Measurements from ENCODE around the gene VAV2. TPM values are rescaled to one million over a fixed set of nuclear protein-coding genes. Genes with fewer than 3 reads are reported as not detected.

VAV2 gene
- total RNA-seq, 1 experiment from 2014 or later = 25.0 TPM

DNA sequence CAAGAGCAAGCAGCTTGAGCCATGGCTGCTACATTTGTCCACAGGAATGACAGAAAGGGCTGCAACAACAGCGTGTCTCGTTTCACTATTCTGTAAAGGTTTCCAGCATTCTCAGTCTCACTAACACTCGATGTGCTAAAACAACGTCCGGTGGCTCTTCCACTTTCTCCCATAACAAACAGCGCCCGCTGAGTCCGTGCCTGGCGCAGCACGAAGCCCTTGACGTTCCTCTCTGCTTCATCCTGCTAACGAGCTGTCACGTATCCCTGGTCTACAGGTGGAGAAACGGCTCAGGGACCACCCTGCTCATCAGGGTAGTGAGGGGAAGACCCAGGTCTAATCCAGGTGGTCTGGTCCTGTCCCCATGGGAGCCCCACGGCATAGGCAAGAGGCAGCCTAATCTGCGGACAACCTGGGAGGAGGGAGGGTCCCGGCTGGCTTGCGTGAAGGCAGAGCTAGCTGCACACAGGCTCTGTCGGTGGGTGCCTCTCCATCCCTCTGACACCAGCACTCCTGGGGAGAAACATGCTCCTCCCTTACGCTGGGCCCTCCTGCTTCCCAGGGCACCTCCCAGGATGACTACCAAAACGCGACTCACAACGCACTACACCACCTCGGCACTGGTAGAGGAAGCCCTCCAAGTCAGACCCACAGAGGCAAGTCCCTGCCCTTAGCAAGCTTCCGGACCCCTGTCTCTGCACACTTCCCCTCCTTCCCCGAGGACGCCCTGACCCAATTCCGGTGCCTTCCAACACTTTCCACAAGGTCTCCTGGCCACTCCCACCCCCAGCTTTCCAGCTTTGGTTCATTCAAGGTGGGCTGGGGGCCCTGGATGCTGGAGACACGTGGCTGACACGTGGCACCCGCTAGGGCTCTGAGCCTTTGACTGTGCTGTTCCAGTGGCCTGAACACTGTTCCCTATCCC is 43.3 kb downstream of the VAV2 start:
- Histone ChIP-seq H3K36me3 (peaks cover 57% of the 10 kb centered on the region), H3K27ac (no peak overlapping the region), H3K27me3 (replicated peaks) (no peaks in the 10 kb centered on the region), H3K4me3 (no peak overlapping the region), H3K9me3 (replicated peaks) (no peaks in the 10 kb centered on the region), H3K4me1 (replicated peaks) (peaks cover 18% of the 10 kb centered on the region)
- DNase-seq (ENCODE audit: low read depth in 1 of 2, low spot score in 2 of 2) = no peak

DNA sequence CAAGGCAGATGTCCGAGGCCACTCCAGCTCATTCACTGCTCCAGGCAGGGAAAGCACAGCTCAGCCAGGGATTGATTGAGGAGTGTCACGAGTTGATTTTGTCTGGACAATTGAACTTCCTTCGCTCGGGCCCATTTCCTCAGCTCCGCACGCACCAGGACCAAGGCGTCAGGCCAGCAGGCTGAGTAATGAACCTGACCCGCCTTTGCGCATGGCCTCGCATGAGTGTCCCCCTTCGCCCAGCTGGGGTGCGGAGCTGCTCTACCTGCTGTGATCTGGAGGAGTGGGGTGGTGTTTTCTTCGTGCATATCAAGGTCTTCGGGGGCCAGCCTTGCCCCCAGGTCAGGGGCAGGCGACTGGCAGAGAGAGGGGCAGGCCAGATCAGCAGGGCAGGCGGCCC is 44.0 kb downstream of the VAV2 start:
- H3K4me3 ChIP-seq = no peak overlapping the region
- H3K9me3 ChIP-seq (replicated peaks) = no peaks in the 10 kb centered on the region
- no peak overlapping the region for H3K27ac ChIP-seq
- no peaks in the 10 kb centered on the region for H3K27me3 ChIP-seq (replicated peaks)
- peaks cover 57% of the 10 kb centered on the region for H3K36me3 ChIP-seq
- H3K4me1 ChIP-seq (replicated peaks) = peaks cover 18% of the 10 kb centered on the region
- no peak for DNase-seq (ENCODE audit: low read depth in 1 of 2, low spot score in 2 of 2)

DNA sequence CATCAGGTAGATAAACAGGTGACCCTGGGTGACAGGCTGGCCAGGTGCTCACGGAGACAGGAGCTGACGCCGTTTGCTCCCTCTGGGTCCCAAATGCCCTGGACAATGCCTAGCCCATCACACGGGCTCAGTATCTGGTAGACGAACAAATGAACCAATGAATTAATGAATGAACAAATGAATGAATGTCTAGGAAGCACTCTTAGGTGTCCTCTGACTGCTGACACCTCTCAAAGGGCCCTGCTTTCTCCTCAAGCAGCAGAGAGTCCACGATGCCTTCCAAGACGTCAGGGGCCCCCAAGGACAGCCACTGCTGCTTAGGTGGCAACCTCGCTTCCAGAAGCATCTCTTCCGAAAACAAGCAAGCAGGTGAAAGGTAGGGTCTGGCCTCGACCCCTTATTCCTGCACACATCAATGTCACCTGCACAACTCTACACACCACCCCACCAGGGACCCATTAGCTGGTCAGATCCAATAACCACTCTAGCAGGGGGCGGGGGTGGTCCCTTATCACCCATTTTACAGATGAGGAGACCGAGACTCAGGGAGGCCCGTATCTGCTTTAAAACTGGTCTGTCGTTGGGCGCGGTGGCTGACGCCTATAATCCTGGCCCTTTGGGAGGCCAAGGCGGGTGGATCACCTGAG is 45.2 kb downstream of the VAV2 start:
- Histone ChIP-seq H3K4me3 (no peak overlapping the region), H3K27me3 (replicated peaks) (no peaks in the 10 kb centered on the region), H3K4me1 (replicated peaks) (peaks cover 18% of the 10 kb centered on the region), H3K9me3 (replicated peaks) (no peaks in the 10 kb centered on the region), H3K36me3 (peaks cover 64% of the 10 kb centered on the region), H3K27ac (no peak overlapping the region)
- DNase-seq (ENCODE audit: low read depth in 1 of 2, low spot score in 2 of 2) = no peak

DNA sequence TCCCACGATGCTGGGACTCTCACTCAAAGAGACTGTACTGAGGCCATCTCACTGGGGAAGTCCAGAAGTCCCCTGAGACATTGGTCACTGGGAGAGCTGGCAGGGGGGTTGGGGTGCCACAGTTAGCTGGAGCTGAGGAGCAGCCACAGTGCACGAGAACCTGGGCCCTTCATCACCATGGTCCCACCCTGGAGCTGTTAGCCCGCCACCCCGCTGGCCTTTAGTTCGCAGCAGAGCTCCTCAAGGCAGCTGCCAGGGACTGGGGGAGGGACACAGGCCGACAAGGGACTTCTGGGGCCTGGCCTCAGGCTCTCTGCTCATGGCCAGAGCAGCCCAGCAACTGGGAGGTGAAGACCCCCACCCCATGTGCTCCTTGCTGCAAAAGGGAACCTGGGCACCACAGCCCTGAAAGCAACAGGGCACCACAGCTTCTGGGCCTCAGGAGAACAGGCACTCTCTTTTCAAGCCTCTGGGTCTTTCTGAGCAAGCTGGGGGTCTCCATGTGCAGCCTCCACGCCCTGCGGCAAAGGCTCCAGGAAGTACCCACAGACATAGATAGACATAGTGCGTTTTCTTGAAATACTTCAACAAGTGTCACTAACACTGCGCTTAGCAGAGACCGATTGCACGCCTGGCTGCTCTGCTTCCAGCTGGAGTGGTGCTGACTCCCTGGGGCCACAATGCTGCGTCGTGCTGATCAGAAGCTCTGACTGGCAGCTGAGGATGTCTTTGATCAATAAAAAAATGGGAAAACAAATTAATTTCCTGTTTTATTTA is 46.0 kb downstream of the VAV2 start:
- H3K27ac ChIP-seq = no peak overlapping the region
- no peaks in the 10 kb centered on the region for H3K9me3 ChIP-seq (replicated peaks)
- no peaks in the 10 kb centered on the region for H3K27me3 ChIP-seq (replicated peaks)
- H3K4me1 ChIP-seq (replicated peaks) = peaks cover 13% of the 10 kb centered on the region
- H3K4me3 ChIP-seq = no peak overlapping the region
- H3K36me3 ChIP-seq = peaks cover 63% of the 10 kb centered on the region
- no peak for DNase-seq (ENCODE audit: low read depth in 1 of 2, low spot score in 2 of 2)

DNA sequence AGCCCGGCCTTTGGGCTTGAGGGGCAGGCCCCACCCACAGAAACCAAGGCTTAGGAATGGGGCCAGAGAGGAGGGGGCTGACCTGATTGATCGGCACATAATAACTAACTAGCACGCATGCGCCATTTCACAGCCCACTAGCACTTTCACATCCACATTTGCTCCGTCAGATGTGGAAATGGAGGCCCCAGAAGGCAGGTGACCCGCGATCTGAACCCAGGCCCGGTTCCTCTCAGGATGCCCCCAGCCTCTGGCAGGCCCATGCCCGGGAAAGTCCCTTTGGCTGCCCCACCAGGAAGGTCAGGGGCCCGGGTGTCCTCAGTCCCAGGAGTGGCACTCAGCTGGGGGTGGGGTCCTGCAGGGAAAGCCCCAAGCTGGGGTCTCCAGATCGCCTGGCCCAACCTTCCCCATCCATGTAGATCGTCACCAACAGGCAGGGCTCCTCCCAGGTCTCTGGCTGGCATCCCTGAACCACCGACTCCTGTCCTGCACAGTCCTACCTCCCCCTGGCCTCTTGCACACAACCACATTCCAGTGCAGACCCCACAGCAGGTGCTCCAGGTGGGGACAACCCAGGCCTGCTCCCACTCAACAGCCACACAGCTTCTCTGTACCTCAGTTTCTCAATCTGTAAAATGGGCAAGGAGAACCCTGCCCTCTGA is 46.7 kb downstream of the VAV2 start:
- H3K27me3 ChIP-seq (replicated peaks) = no peaks in the 10 kb centered on the region
- peaks cover 63% of the 10 kb centered on the region for H3K36me3 ChIP-seq
- no peak overlapping the region for H3K4me3 ChIP-seq
- H3K9me3 ChIP-seq (replicated peaks) = no peaks in the 10 kb centered on the region
- peaks cover 6% of the 10 kb centered on the region for H3K4me1 ChIP-seq (replicated peaks)
- H3K27ac ChIP-seq = no peak overlapping the region
- DNase-seq (ENCODE audit: low read depth in 1 of 2, low spot score in 2 of 2) = no peak

DNA sequence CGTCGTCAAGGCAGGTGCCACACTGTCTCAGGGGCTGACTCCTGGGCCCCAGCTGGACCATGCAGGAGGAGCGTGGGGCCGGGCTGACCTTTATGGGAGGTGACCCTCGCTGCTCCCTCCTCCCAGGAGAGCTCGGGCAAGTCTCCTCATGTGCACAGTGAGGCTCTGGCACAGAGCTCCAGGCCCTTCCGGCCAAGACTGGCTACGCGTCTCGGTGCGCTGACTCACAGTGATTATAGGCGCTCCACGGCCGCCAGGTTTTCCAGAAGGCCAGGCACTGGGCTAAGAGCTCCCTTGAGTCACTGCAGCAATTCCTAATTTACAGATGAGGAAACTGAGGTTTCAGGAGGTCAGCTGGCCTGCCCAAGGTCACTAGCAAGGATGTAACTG is 47.4 kb downstream of the VAV2 start:
- H3K27ac ChIP-seq = no peak overlapping the region

DNA sequence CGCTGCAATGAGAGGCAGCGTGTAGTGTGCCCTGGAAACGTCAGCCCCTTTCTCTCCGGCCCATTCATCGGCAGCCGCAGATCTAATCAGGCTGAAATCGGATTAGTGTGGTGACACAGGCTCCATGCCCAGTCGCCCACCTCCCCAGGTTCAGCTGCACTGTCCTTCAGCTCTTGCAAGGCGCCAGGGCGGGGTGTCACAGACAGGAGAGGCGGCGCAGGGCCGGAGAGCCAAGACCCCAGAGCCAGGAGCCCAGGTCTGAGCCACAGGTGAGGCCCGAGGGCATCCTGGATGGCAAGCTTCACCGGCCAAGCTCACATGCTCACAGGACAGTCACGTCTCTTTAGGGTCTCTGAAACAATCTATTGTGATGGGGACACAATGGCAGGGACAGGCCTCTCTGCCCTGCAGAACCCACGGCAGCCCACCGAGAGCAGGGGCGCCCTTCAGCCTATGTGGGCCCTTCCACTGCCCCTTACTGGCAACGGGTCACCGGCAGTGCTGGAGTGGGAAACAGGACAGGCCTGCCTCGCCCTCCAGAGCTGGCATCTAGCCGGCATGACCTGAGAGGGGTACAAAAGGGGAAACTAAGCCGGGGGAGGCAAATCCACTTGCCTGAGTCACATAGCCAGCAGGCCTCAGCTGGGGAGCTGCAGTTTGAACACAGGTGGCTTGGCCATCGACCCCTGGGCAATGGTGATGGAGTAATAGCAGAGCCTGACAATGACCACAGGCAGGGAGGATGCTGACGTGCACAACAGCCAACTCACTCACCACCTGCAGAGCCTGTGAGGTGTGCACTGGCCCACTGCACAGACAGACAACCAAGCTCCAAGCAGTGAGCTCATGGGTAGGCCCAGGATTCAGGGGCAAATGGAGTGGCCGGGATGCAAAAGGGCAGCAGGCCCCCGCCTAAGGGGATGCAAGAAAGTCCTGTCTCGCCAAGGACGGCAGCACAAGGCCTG is 48.1 kb downstream of the VAV2 start:
- no peak overlapping the region for H3K27ac ChIP-seq

More for the DNA sequence above, 47.4 kb downstream of the VAV2 start:
- no peaks in the 10 kb centered on the region for H3K9me3 ChIP-seq (replicated peaks)
- no peak overlapping the region for H3K4me3 ChIP-seq
- H3K27me3 ChIP-seq (replicated peaks) = no peaks in the 10 kb centered on the region
- peaks cover 64% of the 10 kb centered on the region for H3K36me3 ChIP-seq
- no peaks in the 10 kb centered on the region for H3K4me1 ChIP-seq (replicated peaks)
- DNase-seq (ENCODE audit: low read depth in 1 of 2, low spot score in 2 of 2) = no peak

DNA sequence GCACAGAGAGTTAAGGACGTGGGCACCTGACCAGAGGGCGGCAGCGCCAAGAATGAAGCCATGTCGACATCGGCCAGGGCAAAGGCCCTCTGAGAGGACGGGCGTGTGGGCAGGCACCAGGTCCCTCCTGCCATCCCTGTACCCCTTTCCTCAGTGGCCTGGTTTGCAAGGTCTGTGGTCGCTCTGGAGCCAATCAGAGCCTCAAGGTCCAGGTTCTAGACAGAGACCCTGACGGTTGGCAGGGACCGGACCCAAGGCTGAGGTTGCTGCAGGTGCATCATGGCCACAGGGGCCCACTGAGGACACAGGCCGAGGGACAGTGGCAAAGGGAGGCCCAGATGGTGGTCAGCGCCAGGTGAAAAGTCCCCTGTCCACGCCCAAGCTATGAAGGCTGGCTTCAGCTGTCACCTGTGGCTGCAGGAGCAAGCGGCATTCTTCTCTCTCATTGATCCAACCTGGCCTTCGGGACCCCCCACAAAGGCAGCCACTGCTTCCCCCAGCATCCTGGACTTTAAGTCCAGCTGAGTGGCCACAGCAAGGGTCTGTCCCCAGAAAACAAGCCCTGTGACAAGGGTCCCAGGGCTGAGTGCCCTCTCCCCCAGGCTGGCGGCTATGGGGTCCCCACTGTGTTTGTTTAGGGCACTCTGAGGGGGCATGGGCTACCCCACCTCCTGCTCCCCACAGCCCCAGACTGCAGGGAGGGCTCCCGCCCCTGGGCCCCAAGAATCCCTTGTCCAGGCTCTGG is 48.9 kb downstream of the VAV2 start:
- no peak overlapping the region for H3K4me3 ChIP-seq
- H3K9me3 ChIP-seq (replicated peaks) = no peaks in the 10 kb centered on the region
- H3K27ac ChIP-seq = no peak overlapping the region
- no peak for DNase-seq (ENCODE audit: low read depth in 1 of 2, low spot score in 2 of 2)
- peaks cover 71% of the 10 kb centered on the region for H3K36me3 ChIP-seq
- H3K27me3 ChIP-seq (replicated peaks) = no peaks in the 10 kb centered on the region
- H3K4me1 ChIP-seq (replicated peaks) = no peaks in the 10 kb centered on the region

More for the DNA sequence above, 48.1 kb downstream of the VAV2 start:
- Histone ChIP-seq H3K4me1 (replicated peaks) (no peaks in the 10 kb centered on the region), H3K27me3 (replicated peaks) (no peaks in the 10 kb centered on the region), H3K4me3 (no peak overlapping the region), H3K36me3 (peaks cover 66% of the 10 kb centered on the region), H3K9me3 (replicated peaks) (no peaks in the 10 kb centered on the region)
- DNase-seq (ENCODE audit: low read depth in 1 of 2, low spot score in 2 of 2) = no peak

DNA sequence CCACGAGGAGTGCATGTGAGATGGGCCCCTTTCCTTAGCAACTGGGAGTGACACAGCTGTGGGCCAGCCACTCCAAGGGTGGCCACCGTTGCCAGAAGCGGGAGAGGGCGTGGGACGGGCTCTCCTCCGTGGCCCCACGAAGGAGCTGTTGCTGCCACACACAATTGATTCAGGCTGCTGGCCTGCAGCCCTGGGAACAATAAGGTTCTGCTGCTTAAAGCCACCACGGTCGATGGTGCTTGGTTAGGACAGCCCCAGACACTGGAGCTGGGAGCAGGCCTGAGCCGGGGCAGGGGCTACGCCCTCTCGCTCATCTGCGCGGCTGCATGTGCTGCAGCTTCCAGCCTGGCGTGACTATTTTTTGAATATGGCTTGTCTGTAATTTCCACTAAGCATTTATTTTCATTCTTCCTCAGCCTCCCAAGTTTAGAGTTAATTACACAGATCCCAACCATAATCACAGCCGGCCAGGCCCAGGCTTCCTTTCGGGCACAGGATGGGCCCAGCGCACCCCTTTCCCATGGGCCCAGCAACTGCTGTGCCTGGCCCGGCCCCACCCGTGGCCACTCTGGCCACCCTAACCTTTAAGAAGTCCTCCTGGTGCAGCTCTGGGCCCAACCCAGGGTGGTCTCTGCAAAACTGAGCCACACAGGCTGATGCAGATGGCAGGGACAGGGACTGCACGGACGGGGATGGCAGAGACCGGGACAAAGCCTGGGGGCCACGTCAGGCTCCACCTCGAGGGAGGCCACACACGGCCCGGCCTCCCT is 49.7 kb downstream of the VAV2 start:
- H3K9me3 ChIP-seq (replicated peaks) = no peaks in the 10 kb centered on the region
- no peak for DNase-seq (ENCODE audit: low read depth in 1 of 2, low spot score in 2 of 2)
- no peak overlapping the region for H3K27ac ChIP-seq
- H3K4me3 ChIP-seq = no peak overlapping the region
- no peaks in the 10 kb centered on the region for H3K27me3 ChIP-seq (replicated peaks)
- H3K4me1 ChIP-seq (replicated peaks) = peaks cover 3% of the 10 kb centered on the region; the same call in 1 of the 2 replicates
- H3K36me3 ChIP-seq = peaks cover 75% of the 10 kb centered on the region

DNA sequence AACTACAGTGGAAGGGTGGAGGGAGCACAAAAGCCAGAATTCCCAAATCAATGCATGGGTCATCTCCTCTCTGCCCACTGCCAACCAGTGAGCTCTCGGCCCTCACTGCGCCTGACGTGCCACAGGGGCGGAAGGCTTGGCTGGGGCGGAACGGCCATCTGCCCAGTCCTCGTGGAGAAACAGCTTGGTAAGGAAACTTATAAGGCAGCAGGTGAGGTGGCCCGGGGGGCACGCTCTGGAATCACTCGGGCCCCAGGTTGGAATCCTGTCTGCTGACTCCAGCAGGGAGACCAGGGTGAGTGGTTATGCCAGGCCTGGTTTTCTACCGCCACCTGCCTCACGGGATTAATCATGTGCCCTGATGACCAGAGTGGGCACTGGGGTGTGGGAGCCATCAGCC is 52.3 kb downstream of the VAV2 start:
- Histone ChIP-seq H3K4me1 (replicated peaks) (peaks cover 26% of the 10 kb centered on the region), H3K27ac (no peak overlapping the region), H3K36me3 (peaks cover 73% of the 10 kb centered on the region), H3K9me3 (replicated peaks) (no peaks in the 10 kb centered on the region), H3K27me3 (replicated peaks) (no peaks in the 10 kb centered on the region), H3K4me3 (no peak overlapping the region)
- no peak for DNase-seq (ENCODE audit: low read depth in 1 of 2, low spot score in 2 of 2)

DNA sequence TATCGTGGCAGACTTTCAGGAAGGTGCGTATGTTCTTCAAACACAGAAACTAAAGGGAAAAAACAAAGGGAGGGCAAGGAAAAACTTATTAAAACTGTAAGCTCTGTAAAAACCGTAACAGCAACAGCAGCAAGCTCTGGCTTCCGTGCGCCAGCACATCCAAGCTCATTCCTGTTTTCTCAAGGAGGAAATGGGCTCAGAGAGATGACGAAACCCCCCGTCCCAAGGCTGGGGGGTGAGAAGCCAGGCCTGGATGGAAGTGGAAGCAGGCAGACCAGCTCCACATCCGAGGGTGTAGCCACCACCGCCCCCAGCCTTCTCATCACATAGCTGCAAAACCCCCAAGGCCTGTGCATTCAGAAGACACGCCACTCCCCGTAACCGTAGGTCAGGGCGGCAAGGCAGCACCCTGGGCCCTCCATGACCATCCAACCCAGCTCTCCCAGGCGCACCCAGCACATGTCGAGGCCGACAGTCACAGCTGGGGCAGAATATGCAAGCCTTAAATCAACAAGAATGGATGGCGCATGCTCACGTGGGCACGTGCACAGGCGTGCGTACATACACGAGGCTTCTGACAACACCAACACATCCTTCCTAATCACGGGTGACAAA is 52.8 kb downstream of the VAV2 start:
- H3K4me3 ChIP-seq = no peak overlapping the region
- H3K4me1 ChIP-seq (replicated peaks) = peaks cover 26% of the 10 kb centered on the region
- H3K27me3 ChIP-seq (replicated peaks) = no peaks in the 10 kb centered on the region
- H3K36me3 ChIP-seq = peaks cover 69% of the 10 kb centered on the region
- no peak overlapping the region for H3K27ac ChIP-seq
- DNase-seq (ENCODE audit: low read depth in 1 of 2, low spot score in 2 of 2) = no peak
- H3K9me3 ChIP-seq (replicated peaks) = no peaks in the 10 kb centered on the region
